ENCODE measurements around the gene NFE2L2.
"Not testable (repeated sequence)": the region's sequence is repeated elsewhere in the genome, so short reads cannot be mapped to it uniquely, and the experiment has no call there.

Gene NFE2L2

GRCh38 chr2:177188482-177189469 lies 75.8 kb downstream of the NFE2L2 start:
- no peak for DNase-seq

GRCh38 chr2:177187631-177188312 lies 76.8 kb downstream of the NFE2L2 start:
- no peak for DNase-seq

- not testable (repeated sequence) for DNase-seq
Measured at GRCh38 chr2:177186038-177186437, 78.5 kb downstream of the NFE2L2 start.

- DNase-seq, result no peak
Measured at GRCh38 chr2:177184606-177185005, 79.9 kb downstream of the NFE2L2 start.

- DNase-seq, result no peak
Measured at GRCh38 chr2:177183860-177184259, 80.7 kb downstream of the NFE2L2 start.

Data from NCI-H1694 (cell line).